Suprapubic skin (tissue), 3 donors: ENCODE data around the gene SRSF1.

Experiments used
- POLR2A ChIP-seq, 2 donors: fragments of 450-650 bp; IDR thresholded peaks; one replicate each; pipeline ENCODE4 v1.6.1; 2017; ENCODE audit warnings: antibody characterized with exemption in 2 of 2, mild to moderate bottlenecking in 2 of 2, moderate library complexity in 2 of 2
- TF ChIP-seq, protein P1 (sequence below), 2 donors: fragments of 200-600 bp in 1 of 2; fragments of 450-650 bp in 1 of 2; sonication (generic) in 1 of 2; IDR thresholded peaks; one replicate each; pipeline ENCODE4 v1.5.1; 2016 to 2019; ENCODE audit warnings: antibody characterized with exemption in 2 of 2, mild to moderate bottlenecking in 1 of 2, moderate library complexity in 1 of 2

DNA sequence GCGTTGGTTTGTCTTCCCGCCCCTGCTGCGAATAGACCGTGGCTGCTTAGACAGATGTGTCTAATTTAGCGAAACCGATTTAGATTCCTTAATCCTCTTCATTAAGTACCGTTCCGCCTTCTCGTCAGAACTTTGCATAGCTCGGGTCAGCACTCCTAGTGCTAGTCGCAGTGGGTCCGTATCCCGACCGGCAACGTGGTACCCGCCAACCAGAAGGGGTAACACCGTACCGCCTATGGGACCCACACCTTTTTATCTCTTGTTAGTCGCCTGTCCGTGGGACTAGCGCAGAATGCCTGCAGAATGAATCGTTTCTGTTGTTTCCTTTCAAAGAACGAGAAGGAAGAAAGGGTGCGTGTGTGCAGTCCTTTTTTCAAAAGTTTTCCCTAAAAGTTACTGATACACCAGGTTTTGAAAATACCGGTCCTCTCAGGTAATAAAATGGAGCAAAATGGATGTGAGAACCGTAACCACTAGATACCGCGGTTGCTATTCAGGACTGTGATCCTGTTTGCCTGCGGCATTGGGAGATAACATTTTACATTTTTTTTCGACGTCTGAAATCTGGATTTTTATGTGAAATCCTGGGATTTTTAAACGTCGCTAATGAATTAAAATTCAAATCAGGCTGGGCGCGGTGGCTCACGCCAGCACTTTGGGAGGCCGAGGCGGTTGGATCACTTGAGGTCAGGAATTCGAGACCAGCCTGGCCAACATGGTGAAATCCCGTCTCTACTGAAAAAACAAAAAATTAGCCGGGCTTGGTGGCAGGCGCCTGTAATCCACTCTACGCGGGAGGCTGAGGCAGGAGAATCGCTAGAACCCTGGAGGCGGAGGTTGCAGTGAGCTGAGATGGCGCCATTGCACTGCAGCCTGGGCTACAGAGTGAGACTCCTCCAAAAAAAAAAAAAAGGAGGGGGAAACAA lies 998 bp upstream of the SRSF1 start:
- TF ChIP-seq, protein P1, sequence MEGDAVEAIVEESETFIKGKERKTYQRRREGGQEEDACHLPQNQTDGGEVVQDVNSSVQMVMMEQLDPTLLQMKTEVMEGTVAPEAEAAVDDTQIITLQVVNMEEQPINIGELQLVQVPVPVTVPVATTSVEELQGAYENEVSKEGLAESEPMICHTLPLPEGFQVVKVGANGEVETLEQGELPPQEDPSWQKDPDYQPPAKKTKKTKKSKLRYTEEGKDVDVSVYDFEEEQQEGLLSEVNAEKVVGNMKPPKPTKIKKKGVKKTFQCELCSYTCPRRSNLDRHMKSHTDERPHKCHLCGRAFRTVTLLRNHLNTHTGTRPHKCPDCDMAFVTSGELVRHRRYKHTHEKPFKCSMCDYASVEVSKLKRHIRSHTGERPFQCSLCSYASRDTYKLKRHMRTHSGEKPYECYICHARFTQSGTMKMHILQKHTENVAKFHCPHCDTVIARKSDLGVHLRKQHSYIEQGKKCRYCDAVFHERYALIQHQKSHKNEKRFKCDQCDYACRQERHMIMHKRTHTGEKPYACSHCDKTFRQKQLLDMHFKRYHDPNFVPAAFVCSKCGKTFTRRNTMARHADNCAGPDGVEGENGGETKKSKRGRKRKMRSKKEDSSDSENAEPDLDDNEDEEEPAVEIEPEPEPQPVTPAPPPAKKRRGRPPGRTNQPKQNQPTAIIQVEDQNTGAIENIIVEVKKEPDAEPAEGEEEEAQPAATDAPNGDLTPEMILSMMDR (IDR thresholded peaks at IDR 0.05), result no peak
- no peak for TF ChIP-seq POLR2A (IDR thresholded peaks at IDR 0.05)
